Kasumi-1 (cell line): ENCODE results near the gene DDX21.
"Not testable (repeated sequence)": the region's sequence is repeated elsewhere in the genome, so short reads cannot be mapped to it uniquely, and the experiment has no call there.

Experiments
- DNase-seq, 2 experiments: peaks; one replicate each; lab custom pipeline; 2025; lab: John Stamatoyannopoulos, UW

Gene DDX21

GRCh38 chr10:68955832-68956532, at the start of gene DDX21:
DDX21 (plus strand) TSS chr10:68956170; CDS start chr10:68956226, 56 bp downstream.
- DNase-seq: peak; percentile 98 to 99

DNA sequence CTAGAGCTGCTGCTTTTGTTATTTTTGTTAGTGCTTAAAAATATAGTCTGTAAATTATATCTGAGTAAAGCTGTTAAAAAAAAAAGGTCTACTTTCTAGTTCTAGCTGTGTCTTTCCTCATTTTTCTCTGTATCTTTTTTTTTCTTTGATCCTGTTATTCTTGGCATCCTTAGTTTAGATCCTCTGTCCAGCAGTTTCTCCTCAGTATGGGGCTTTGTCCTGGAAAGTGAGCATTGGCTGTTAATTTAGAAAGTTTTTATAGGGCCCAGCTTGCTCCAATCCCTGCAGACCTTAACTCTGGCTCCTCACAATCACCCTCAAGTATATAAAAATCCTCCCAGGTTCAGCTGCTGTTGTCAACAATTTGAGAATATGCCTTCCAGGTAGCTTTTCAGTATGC, 31.4 kb upstream of the DDX21 start:
- DNase-seq: no peak

GRCh38 chr10:68925489-68925888, 30.5 kb upstream of the DDX21 start:
- DNase-seq: no peak

DNA sequence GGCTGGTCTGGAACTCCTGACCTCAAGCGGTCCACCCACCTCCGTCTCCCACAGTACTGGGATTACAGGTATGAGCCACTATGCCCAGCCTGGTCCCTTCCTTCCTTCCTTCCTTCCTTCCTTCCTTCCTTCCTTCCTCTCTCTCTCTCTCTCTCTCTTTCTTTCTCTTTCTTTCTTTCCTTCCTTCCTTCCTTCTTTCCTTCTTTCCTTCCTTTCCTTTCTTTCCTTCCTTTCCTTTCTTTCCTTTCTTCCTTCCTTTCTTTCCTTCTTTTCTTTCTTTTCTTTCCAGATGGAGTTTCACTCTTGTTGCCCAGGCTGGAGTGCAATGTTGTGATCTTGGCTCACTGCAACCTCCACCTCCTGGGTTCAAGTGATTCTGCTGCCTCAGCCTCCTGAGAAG, 26.8 kb upstream of the DDX21 start:
- not testable (repeated sequence) for DNase-seq

GRCh38 chr10:68929888-68930287, 26.1 kb upstream of the DDX21 start:
- not testable (repeated sequence) for DNase-seq

- not testable (repeated sequence) for DNase-seq
These were observed 23.1 kb upstream of the DDX21 start for GRCh38 chr10:68932860-68933259.

GRCh38 chr10:68934994-68935393, 21.0 kb upstream of the DDX21 start:
- no peak for DNase-seq

GRCh38 chr10:68938117-68938516, 17.9 kb upstream of the DDX21 start:
- no peak for DNase-seq

DNA sequence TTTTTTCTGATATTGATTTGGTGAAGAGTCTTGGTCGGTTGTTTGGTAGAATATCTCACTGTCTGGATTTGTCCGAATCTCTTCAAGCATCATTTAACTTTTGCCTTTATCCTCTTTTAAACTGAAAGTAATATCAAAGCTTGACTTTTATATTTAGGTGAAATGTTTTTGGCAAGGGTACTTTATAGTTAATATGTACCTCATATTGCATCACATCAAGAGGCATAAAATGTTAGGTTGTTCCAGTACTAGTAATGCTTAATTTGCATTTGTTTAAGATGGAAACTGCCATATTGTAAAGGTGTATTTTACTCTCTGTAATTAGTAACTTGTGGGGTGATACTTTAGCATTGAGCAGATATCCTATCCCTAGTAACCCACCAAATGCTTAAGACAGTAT, 17.1 kb upstream of the DDX21 start:
- DNase-seq: no peak

- not testable (repeated sequence) for DNase-seq
These were observed 15.1 kb upstream of the DDX21 start for GRCh38 chr10:68940917-68941316.

DNA sequence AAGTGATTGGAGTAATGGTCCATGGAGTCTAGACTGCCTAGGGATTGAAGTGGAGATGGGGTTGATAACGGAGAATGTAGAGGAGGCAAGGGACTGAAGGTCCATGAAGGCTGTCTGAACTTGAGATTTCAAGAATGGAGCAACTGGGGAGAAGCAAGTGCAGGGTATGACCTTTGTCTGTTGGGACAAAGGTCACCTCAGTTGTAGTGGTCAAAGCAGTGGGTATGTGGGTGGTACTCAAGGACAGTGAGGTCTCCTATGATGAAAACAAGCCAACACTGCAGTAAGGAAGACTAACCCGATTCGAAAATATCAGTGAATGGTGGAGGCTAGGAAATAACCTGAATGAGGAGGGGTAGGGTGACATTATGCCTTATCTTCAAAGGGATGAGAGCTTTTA, 5.4 kb upstream of the DDX21 start:
- no peak for DNase-seq

DNA sequence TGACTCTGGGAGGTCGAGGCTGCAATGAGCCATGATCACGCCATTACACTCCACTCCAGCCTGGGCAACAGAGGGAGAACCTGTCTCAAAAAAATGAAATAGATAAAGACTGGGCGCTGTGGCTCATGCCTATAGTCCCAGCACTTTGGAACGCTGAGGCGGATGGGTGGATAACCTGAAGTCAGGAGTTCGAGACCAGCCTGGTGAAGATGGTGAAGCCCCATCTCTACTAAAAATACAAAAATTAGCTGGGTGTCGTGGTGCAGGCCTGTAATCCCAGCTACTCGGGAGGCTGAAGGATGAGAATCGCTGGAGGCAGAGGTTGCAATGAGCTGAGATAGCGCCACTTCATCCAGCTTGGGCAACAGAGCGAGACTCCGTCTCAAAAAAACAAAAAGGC, 1.1 kb upstream of the DDX21 start:
- no peak for DNase-seq

DNA sequence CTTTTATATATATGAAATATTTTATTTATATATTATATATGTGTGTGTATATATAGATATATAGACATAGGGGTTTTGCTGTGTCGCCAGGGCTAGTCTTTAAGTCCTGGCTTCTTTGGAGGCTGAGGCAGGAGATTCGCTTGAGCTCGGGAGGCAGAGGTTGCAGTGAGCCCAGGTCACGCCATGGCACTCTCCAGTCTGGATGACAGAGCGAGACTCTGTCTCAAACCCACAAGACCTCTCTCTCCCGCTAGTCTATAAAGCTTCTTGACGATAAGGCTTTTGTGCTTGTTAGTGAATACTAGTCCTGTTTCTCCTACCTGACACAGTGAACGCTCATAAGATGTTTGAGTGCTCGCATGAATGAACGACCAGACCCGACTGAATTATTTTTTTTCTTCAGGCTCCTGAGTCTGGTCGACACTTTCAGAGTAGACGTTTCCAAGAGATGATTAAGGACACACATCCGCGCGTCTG, 577 bp upstream of the DDX21 start:
- DNase-seq: peak in 1 of 2 experiments; percentile 92

DNA sequence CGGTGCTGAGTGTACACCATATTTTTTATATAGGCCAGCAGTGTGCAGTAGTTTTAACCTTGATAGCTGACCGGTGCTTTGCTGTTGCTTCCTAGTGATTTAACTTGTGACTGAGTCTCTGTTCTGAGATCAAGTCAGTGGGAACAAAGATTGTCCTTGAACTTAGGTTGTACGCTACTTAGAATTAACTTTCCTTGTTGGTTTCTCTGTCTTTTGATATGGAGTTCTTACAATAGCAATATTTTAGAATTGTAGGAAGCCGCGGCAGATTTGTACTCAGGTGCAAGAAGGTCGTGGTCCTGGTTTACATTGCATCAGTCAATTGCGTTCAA, 1.3 kb downstream of the DDX21 start:
- DNase-seq: no peak

GRCh38 chr10:68957654-68958053, 1.7 kb downstream of the DDX21 start:
- DNase-seq: no peak

DNA sequence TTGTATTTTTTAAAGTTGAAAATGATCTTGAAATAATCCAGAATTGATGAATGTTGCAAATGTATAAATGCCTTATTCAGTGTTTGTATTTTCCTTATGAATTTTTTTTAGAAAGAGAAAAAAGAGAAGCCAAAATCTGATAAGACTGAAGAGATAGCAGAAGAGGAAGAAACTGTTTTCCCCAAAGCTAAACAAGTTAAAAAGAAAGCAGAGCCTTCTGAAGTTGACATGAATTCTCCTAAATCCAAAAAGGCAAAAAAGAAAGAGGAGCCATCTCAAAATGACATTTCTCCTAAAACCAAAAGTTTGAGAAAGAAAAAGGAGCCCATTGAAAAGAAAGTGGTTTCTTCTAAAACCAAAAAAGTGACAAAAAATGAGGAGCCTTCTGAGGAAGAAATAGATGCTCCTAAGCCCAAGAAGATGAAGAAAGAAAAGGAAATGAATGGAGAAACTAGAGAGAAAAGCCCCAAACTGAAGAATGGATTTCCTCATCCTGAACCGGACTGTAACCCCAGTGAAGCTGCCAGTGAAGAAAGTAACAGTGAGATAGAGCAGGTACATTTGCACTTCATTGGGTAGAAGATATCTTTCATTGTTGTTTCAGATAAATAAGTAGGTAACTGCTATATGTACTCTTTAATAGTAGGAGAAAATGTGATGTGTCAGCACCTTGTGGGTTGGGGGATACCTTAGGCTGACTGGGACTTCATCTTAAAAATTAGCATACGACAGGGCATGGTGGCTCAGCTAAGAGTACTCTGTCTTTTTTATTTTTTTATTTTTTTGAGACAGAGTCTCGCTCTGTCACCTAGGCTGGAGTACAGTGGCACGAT, 3.9 kb downstream of the DDX21 start:
- DNase-seq: no peak

GRCh38 chr10:68963151-68963550, 7.2 kb downstream of the DDX21 start:
- no peak for DNase-seq

DNA sequence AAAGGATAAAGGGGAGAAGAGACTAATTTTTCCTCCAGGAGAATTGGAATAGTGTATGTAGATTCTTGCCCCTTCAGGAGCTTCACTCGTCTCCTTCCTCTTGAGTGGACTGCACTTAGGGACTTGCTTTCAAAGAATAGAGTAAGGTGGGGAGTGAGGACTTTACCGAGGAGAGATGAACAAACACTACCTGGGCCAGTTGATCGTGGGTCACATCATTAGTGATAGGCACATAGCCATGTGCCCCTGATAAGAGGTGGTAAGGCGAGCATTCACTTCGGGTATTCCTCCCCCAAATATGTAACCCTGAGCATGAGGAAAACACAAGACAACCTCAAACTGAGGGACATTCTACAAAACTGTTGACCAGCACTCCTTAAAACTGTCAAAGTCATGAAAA, 18.0 kb downstream of the DDX21 start:
- no peak for DNase-seq

GRCh38 chr10:68975936-68976473, 20.0 kb downstream of the DDX21 start:
- not testable (repeated sequence) for DNase-seq

DNA sequence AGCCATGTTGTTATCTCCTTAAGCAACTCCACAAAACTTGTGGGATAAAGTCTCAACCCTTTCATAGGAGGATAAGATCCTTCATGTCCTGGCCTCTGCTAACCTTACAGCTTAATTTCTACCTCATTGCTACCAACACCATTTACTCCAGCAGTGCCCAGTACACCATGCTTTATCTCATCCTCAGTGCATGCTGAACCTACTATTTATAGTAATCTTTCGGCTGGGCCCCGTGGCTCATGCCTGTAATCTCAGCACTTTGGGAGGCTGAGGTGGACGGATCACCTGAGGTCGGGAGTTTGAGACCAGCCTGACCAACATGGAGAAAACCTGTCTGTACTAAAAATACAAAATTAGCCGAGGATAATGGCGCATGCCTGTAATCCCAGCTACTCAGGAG, 23.8 kb downstream of the DDX21 start:
- DNase-seq: not testable (repeated sequence)

DNA sequence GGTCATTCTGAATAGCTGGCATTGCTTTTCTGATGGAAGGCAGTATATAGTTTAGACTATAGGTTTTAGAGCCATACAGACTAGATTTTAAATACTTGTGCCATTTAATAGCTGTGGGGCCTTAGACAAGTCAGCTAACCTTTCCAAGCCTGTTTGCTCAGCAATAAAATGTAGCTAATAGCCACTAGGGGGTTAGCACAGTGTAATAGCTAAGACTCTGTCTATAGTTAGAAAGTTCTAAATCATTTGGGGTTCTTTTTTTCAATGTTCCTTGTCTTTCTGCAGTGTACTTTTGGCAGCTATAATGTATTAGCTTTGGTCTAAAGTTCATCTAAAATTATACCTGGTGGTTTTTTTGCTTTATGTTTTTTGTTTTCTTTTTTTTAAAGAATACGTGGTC, 25.1 kb downstream of the DDX21 start:
- peak; percentile 57 to 75 for DNase-seq

DNA sequence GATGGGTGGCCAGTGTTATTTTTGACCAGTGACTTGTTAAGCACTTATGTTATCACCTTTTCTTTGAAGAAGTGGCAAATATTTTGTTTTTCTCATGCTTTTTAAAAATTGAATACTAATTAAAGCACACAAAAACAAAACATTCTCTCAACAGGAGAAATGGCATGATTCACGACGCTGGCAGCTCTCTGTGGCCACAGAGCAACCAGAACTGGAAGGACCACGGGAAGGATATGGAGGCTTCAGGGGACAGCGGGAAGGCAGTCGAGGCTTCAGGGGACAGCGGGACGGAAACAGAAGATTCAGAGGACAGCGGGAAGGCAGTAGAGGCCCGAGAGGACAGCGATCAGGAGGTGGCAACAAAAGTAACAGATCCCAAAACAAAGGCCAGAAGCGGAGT, 26.4 kb downstream of the DDX21 start:
- no peak for DNase-seq

- DNase-seq: no peak
These were observed 31.6 kb downstream of the DDX21 start for GRCh38 chr10:68987611-68988010.
